DMS114 treated with DMSO at 0.1 percent for 48 hours (cell line): Measurements from ENCODE around the gene LSP1.

Experiments used
- DNase-seq: peaks from one replicate; lab custom pipeline; 2025; ENCODE audit not compliant: unreplicated experiment; lab: John Stamatoyannopoulos, UW

LSP1 gene

DNA sequence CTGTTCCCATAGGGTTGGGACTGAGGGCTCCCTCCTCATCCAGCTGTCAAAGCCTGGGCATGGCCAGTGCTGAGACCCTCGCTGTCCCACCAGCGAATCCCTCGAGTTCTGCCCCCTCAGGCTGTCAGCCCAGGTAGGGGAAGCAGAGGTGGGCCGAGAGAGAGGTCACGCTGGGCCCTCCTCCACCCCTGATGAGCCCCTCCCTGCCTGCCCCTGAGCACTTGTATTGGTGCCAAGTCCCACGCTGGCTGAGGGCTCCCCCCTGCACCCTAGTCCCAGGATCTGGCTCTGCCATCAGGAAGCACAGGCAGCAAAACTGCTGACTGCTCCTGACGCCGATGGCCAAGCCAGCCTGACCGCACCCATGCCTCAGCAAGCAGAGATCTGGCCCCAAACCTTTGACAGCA is 35.5 kb downstream of the LSP1 start:
- no peak for DNase-seq

DNA sequence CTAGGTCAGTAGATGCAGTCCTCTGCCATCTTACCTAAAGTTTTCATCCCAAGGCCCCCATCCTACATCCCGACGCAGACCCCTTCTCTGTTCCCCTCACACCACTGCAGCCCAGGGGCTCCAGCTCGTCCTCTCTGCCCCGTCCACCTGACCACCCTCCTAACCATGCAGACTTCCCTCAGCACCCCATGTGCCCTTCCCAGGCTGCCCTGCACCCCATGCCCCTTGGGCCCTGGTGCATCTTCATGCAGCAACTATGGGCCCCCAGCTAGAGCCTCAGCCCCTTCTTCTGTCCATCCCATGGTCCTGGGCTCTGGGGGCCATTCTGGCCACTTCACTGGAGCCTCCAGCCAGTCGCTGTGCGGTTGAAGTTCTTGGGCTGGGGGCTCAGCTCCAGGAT is 35.9 kb downstream of the LSP1 start:
- no peak for DNase-seq

DNA sequence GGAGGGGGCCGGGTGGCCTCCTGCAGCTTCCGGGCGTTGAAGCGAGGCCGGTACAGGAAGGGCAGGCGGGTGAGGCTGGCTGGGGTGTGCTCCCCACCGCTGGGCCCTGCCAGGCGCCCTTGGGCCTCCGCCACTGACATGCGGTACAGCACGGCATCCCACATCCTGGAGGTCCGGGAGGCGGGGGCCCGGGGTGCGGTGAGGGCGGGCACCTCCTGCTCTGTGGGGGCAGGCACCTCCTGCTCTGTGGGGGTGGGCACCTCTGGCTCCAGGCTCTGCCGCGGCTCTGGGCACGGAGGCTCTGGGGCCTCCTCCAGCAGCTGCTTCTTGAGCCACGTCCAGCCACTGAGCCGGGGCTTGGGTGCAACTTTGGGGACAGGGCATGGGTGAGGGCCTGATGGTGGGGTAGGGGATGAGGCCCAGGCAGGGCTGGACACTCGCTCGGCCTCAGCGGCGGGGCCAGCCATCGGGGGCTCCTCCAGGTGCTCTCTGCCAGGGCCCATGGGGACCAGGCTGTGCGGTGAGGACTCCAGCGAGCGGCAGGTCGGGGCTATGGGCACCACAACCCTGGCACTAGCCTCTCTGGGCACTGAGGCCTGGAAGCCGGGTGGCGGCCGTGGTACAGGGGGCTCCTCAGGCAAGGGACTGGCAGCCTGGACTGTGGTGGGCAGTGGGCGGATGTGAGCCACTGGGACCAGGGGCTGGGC is 36.5 kb downstream of the LSP1 start:
- no peak for DNase-seq

DNA sequence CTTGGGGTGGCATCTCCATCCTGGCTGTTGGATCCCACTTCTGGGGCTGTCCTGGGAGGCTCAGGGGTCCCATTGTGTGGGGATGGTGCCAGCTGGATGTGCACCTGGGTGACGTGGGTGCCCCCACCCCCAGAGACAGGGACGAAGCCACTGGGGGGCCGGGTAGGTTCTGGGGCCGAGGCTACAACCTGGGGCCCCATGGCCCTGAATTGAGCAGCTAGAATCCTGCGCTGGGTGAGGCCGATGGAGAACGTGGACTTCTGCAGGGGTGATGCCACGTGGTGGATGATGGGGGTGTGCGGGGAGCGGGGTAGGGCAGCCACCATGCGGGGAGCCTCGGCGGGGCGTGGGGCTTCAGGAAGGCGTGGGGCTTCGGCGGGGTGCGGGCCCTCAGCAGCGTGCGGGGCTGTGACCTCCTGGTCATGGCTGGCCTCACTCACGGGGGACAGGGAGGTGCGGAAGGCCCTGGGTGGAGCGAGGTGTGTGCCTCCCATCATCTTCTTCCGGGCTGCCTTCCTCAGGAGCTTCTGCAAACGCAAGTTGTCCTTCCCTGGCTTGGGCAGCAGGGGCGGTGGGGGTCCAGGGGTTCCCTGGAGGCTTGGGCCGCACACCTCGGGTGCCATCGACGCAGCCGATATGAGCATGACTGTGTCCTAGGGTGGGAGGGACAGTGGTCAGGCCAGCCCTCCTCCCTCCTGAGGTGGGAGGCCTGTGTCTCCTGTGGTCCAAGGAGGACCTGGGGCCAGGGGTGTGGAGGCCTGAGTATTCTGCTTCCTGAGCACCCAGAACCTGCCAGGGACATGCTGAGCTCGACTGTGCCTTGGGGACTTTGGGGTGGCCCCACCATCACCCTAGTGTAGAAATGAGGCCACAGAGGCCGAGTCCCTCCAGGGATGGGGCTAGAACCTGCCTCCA is 37.3 kb downstream of the LSP1 start:
- DNase-seq = no peak

DNA sequence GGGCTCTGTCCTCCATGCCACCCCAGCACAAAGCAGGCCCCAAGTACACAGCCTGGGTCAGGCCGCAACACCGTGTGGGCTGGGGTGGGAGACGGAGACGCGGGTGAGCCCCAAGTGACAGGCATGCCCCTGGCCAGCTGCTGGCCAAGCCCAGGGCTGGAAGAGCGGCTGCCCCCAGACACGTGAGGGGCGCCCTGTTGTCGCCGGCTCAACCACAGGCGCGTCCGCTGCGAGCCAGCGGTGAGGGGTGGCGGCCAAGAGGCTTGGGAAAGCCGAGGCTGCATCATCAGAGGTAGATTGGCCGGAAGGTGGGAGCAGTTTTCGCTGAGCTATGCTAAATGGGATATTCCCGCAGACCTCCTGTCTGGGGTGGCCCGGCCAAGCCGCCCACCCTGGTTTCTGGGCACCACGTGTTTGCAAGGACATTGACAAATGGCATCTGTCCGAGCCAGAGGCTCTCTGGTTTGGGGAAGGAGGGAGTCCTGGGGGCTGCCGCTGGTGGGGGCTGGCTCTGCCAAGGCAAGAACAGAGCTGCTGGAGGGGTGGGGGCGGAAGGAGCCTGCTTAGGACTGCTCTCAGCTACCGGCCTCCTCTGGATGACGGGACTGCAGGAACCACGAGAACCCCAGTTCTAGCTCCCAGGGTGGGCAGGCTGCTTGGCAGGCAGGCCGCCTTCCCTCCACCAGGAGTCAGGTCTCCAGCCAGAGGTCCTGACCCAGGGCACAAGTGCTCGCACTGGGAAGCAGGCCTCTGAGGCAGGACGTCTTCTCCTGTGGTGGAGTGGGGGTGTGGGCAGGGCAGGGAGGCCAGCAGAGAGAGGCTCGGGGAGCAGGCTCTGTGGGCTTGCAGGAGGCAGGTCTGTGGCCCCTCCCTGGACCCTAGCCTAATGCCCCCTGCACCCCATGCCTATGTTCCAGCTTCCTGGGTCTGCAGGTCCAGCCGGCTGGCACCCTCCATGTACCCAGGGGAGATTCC is 38.3 kb downstream of the LSP1 start:
- no peak for DNase-seq

- DNase-seq = no peak
Measured at GRCh38 chr11:1891831-1892115, 38.9 kb downstream of the LSP1 start, which contains the start of gene PRR33. PRR33 (minus strand) TSS chr11:1891895; CDS start chr11:1890584, 1,311 bp downstream.

DNA sequence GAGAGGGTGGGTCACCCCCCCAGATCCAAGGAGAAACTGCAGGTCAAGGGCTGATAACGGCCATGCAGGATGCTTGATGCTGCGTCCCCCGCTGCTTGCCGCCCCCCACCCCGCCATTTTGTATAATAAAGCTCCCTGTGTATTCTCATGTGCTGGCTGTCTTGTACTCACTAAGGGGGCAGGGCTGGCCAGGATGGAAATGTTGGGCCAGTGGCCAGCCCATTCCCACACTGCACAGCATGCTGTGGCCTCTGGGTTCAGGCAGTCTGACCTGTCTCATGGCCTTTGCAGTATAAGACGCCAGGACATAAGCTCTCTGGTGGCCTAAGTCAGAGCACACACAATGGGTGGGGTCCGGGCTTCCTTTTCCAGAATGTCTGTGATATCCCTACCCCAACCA is 39.2 kb downstream of the LSP1 start:
- no peak for DNase-seq

DNA sequence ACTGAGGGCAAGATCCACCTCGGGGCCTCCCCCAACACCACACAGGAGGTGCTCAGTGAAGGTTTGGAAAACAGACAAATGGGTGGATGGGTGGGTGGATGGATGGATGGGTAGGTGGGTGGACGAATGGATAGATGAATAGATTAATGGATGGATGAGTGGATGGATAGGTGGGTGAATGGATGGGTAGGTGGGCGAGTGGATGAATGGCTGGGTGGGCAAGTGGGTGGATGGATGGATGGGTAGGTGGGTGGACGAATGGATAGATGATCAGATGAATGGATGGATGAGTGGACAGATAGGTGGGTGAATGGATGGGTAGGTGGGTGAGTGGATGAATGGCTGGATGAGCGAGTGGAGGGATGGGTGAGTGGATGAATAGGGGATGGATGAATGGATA is 39.7 kb downstream of the LSP1 start:
- no peak for DNase-seq

DNA sequence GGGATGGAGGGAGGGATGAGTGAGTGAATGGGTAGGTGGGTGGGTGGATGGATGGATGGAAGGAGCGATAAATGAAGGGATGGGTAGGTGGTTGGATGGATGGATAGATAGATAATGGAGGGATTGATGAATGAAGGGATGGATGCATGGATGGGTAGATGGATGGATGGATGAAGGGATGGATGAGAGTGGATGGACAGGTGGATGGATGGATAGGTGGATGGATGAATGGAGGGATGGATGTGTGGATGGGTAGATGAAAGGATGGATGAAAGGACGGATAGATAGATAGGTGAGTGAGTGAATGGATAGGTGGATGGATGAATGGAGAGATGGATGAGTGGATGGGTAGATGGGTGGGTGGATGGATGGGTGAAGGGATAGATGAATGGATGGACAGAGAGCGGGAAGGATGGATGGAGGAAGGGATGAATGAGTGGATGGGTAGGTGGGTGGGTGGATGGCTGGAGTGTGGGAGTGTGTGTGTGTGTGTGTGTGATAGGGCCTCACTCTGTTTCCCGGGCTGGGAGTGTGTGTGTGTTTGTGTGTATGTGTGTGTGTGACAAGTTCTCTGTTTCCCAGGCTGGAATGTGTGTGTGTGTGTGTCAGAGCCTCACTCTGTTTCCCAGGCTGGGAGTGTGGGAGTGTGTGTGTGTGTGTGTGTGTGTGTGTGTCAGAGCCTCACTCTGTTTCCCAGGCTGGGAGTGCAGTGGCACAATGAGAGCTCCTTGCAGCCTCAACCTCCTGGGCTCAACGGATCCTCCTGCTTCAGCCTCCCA is 40.9 kb downstream of the LSP1 start:
- DNase-seq = no peak

- DNase-seq = no peak
Measured at GRCh38 chr11:1894759-1895158, 41.9 kb downstream of the LSP1 start.

DNA sequence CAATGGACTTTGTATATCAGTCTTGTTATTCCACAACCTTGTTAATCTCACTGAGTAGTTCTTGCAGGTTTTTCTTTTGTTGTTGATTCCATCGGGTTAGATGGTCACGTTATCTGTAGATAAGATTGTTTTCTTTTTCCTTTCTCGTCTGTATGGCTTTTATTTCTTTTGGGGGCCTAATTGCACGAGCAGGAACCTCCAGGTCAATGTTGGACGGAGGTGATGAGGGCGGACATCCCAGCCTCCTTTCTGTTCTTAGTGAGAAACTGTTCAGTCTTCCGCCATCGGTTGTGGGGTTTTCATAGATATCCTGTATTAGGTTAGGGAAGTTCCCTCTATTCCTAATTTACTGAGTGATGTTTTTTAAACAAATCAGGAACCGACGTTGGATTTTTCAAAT is 43.6 kb downstream of the LSP1 start:
- DNase-seq = no peak

DNA sequence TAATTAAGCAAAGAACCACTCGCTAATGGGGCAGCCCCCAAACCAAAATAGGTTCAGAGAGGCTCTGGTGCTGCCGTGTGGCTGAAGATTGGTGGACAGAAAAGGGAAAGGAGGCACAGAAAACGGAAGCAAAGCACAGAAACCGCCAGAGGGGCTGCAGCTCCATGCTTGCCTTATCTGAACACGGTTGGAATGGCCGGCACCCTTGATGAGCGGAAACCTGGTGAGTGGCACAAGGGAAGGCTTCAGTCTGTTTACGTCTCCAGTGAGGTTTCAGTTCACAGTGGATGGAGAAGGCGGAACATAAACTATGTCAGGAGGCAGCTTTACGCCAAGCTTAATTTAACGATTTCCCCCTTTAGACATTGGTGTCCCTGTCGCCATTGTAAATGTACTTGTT is 44.0 kb downstream of the LSP1 start:
- DNase-seq = no peak

GRCh38 chr11:1899090-1899489 is 46.2 kb downstream of the LSP1 start:
- DNase-seq = no peak

DNA sequence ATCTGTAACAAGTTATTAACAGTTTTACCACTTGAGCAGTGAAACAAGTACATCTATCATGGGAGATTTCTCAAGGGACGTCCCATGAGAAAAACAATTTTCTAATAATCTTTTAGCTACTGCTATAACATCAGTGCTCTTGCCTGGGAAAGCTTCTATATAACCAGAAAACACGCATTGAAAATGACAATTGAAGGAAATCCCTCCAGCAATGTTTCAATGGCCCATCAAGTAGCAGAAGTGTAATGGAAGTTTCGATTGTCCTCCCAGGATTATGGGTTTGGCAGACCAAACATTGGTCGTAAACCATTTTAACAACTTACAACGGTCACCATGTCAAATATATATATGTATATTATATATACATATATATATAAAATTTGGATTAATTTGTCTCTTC is 46.8 kb downstream of the LSP1 start:
- no peak for DNase-seq

DNA sequence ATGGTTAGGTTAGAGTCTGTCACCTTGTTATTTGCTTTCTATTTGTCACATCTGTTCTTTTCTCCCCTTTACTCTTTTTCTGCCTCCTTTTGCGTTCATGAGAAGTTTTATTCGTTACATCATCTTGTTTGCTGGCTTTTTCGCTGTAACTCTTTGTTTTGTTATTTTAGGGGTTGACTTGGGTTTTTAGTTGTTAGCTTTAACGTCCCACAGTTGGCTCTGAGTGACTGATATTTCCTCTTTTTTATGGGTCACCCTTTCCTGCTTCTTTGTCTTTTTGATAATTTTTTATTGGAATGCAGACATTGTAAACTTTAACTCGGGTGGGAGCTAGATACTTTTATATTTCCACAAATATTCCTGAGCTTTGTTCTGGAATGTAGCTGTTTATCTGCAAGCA is 53.3 kb downstream of the LSP1 start:
- no peak for DNase-seq

- DNase-seq = no peak
Measured at GRCh38 chr11:1906611-1907423, 53.9 kb downstream of the LSP1 start.

- no peak for DNase-seq
Measured at GRCh38 chr11:1908618-1909017, 55.7 kb downstream of the LSP1 start.

DNA sequence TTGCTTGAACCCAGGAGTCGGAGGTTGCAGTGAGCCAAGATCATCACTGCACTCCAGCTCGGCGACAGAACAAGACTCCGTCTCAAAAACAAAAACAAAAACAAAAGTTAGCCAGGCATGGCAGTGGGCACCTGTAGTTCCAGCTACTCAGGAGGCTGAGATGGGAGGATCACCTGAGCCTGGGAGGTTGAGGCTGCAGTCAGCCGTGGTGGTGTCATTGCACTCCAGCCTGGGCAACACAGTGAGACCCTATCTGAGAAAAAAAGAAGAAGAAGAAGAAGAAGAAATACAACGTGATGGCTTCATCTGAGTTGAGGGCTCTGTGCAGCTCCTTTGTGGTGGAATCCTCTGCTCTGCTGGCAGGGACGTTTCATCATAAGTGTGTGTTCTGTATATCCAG is 56.6 kb downstream of the LSP1 start:
- DNase-seq = no peak

GRCh38 chr11:1912289-1912878 is 59.5 kb downstream of the LSP1 start:
- DNase-seq = no peak
